Mesothelial cell of epicardium (in vitro differentiated cells): ENCODE measurements around the gene PLXND1. TPM values are rescaled to one million over a fixed set of nuclear protein-coding genes. Genes with fewer than 3 reads are reported as not detected.

Experiments used
- DNase-seq, 2 experiments: peaks; one replicate each; pipeline ENCODE4 v3.0.0; 2021; ENCODE audit warnings: low spot score in 2 of 2; ENCODE audit not compliant: unreplicated experiment in 2 of 2
- H3K27ac Mint-ChIP-seq: 2 replicates; pipeline ENCODE4 v1.8.0; 2021; ENCODE audit warnings: mixed read lengths
- H3K27me3 Mint-ChIP-seq: 2 replicates; pipeline ENCODE4 v1.8.0; 2021; ENCODE audit warnings: low read depth, mixed read lengths
- H3K36me3 Mint-ChIP-seq: 2 replicates; pipeline ENCODE4 v1.8.0; 2021; ENCODE audit warnings: mixed read lengths
- H3K4me1 Mint-ChIP-seq: 2 replicates; pipeline ENCODE4 v1.8.0; 2021; ENCODE audit warnings: mixed read lengths
- H3K4me3 Mint-ChIP-seq: 2 replicates; pipeline ENCODE4 v1.8.0; 2021; ENCODE audit warnings: mild to moderate bottlenecking, moderate library complexity, mixed read lengths
- H3K9me3 Mint-ChIP-seq: 2 replicates; pipeline ENCODE4 v1.8.0; 2021; ENCODE audit warnings: mixed read lengths
- CTCF ChIP-seq: fragments of 200-600 bp; sonication (generic); IDR thresholded peaks from one replicate; pipeline ENCODE4 v1.5.0; 2021; ENCODE audit warnings: antibody characterized with exemption; ENCODE audit not compliant: unreplicated experiment
- total RNA-seq: library from RNA; stranded (reverse); gene quantifications from 3 replicates; pipeline ENCODE4 v1.2.1, GENCODE V29; 2021

Gene PLXND1
- total RNA-seq, 1 donor from 2014 or later: 60.6 TPM

GRCh38 chr3:129558081-129558771, 48.2 kb downstream of the PLXND1 start:
- H3K27ac Mint-ChIP-seq: peak overlapping the region; percentile 9
- no peak for DNase-seq
- H3K36me3 Mint-ChIP-seq: no peaks in the 10 kb centered on the region
- no peaks in the 10 kb centered on the region for H3K27me3 Mint-ChIP-seq
- TF ChIP-seq CTCF: no peak
- H3K9me3 Mint-ChIP-seq: no peaks in the 10 kb centered on the region
- H3K4me3 Mint-ChIP-seq: no peak overlapping the region
- peaks cover 9% of the 10 kb centered on the region for H3K4me1 Mint-ChIP-seq

- TF ChIP-seq CTCF: no peak
- no peaks in the 10 kb centered on the region for H3K9me3 Mint-ChIP-seq
- H3K4me3 Mint-ChIP-seq: no peak overlapping the region
- no peak overlapping the region for H3K27ac Mint-ChIP-seq
- peaks cover 9% of the 10 kb centered on the region for H3K4me1 Mint-ChIP-seq
- no peak for DNase-seq
- no peaks in the 10 kb centered on the region for H3K27me3 Mint-ChIP-seq
- no peaks in the 10 kb centered on the region for H3K36me3 Mint-ChIP-seq
These were observed 49.0 kb downstream of the PLXND1 start for GRCh38 chr3:129557548-129557894.

GRCh38 chr3:129556890-129557547, 49.5 kb downstream of the PLXND1 start:
- TF ChIP-seq CTCF: no peak
- H3K9me3 Mint-ChIP-seq: no peaks in the 10 kb centered on the region
- H3K4me1 Mint-ChIP-seq: peaks cover 9% of the 10 kb centered on the region

GRCh38 chr3:129556358-129556695, 50.1 kb downstream of the PLXND1 start:
- no peak overlapping the region for H3K27ac Mint-ChIP-seq
- H3K4me3 Mint-ChIP-seq: no peak overlapping the region
- no peak for DNase-seq
- H3K4me1 Mint-ChIP-seq: peaks cover 9% of the 10 kb centered on the region
- H3K27me3 Mint-ChIP-seq: no peaks in the 10 kb centered on the region
- no peaks in the 10 kb centered on the region for H3K9me3 Mint-ChIP-seq
- no peak for TF ChIP-seq CTCF
- no peaks in the 10 kb centered on the region for H3K36me3 Mint-ChIP-seq

More at GRCh38 chr3:129556890-129557547, 49.5 kb downstream of the PLXND1 start:
- no peaks in the 10 kb centered on the region for H3K27me3 Mint-ChIP-seq
- no peak overlapping the region for H3K27ac Mint-ChIP-seq
- no peak for DNase-seq
- H3K4me3 Mint-ChIP-seq: no peak overlapping the region
- no peaks in the 10 kb centered on the region for H3K36me3 Mint-ChIP-seq

GRCh38 chr3:129555616-129556357, 50.7 kb downstream of the PLXND1 start:
- H3K9me3 Mint-ChIP-seq: no peaks in the 10 kb centered on the region
- H3K4me3 Mint-ChIP-seq: no peak overlapping the region
- H3K4me1 Mint-ChIP-seq: peaks cover 8% of the 10 kb centered on the region
- no peak overlapping the region for H3K27ac Mint-ChIP-seq
- TF ChIP-seq CTCF: no peak
- H3K36me3 Mint-ChIP-seq: no peaks in the 10 kb centered on the region
- DNase-seq: no peak
- no peaks in the 10 kb centered on the region for H3K27me3 Mint-ChIP-seq
